GM23338 (cell line): ENCODE results near the gene TOMM7.

ENCODE experiments used
- CREB1 ChIP-seq: fragments of 250-450 bp; sonication (Bioruptor Pico); IDR thresholded peaks from 2 replicates; pipeline ENCODE4 v1.5.0; 2020; ENCODE audit warnings: low read depth, mild to moderate bottlenecking, moderate library complexity
- CTCF ChIP-seq, 2 experiments: fragments of 200-600 bp in 1 of 2; sonication (generic) in 1 of 2; conservative IDR thresholded peaks; 2 replicates each; pipeline versions ENCODE4 v1.5.1 to v1.6.1; 2016 to 2017; ENCODE audit warnings: antibody characterized with exemption in 2 of 2, low read depth in 2 of 2, mild to moderate bottlenecking in 2 of 2, moderate library complexity in 1 of 2
- ETS1 ChIP-seq: IDR thresholded peaks from 2 replicates; pipeline ENCODE4 v1.6.1; 2016; ENCODE audit warnings: antibody characterized with exemption
- EZH2 ChIP-seq: fragments of 200-600 bp; sonication (generic); IDR thresholded peaks from one replicate; pipeline ENCODE4 v1.8.0; 2017; ENCODE audit warnings: antibody characterized with exemption, mild to moderate bottlenecking, low read depth; ENCODE audit not compliant: unreplicated experiment
- EZH2phosphoT487 ChIP-seq: fragments of 200-600 bp; sonication (generic); IDR thresholded peaks from one replicate; pipeline ENCODE4 v1.8.1; 2018; ENCODE audit warnings: antibody characterized with exemption; ENCODE audit not compliant: unreplicated experiment
- JUNB ChIP-seq: IDR thresholded peaks from one replicate; pipeline ENCODE4 v1.6.1; 2016; ENCODE audit warnings: antibody characterized with exemption; ENCODE audit not compliant: unreplicated experiment
- POLR2AphosphoS5 ChIP-seq: IDR thresholded peaks from 2 replicates; pipeline ENCODE4 v1.6.1; 2016; ENCODE audit warnings: antibody characterized with exemption, low read depth
- REST ChIP-seq: IDR thresholded peaks from one replicate; pipeline ENCODE4 v1.6.1; 2018; ENCODE audit warnings: antibody characterized with exemption; ENCODE audit not compliant: unreplicated experiment

GRCh38 chr7:22842383-22842941 is 19.8 kb upstream of the TOMM7 start:
- TF ChIP-seq CTCF (conservative IDR thresholded peaks at IDR 0.05; ENCODE audit: low read depth in 2 of 2) (no peak), EZH2 (no peak), POLR2AphosphoS5 (no peak), CREB1 (no peak), REST (no peak), JUNB (no peak), ETS1 (no peak), EZH2phosphoT487 (no peak)
